Trophoblast cell (in vitro differentiated cells and primary cell): ENCODE results near the gene EXPH5.
"Not testable (repeated sequence)": the region's sequence is repeated elsewhere in the genome, so short reads cannot be mapped to it uniquely, and the experiment has no call there.

Experiments
- DNase-seq, 2 donors: peaks; one replicate each; pipeline ENCODE4 v3.0.0-alpha.2; 2016
- H2AFZ ChIP-seq: 2 replicates; pipeline ENCODE4 v1.6.1; 2013; ENCODE audit warnings: low read length, moderate library complexity, mild to moderate bottlenecking; ENCODE audit not compliant: insufficient read depth, poor library complexity
- H2AK5ac ChIP-seq: 2 replicates; pipeline ENCODE4 v1.6.1; 2013; ENCODE audit warnings: mild to moderate bottlenecking, low read length
- H2BK120ac ChIP-seq: 2 replicates; pipeline ENCODE4 v1.6.1; 2013; ENCODE audit warnings: low read length, mild to moderate bottlenecking, moderate library complexity; ENCODE audit not compliant: insufficient read depth, poor library complexity
- H2BK12ac ChIP-seq: 2 replicates; pipeline ENCODE4 v1.6.1; 2013; ENCODE audit warnings: mild to moderate bottlenecking, low read length, moderate library complexity
- H2BK5ac ChIP-seq: 2 replicates; pipeline ENCODE4 v1.6.1; 2013; ENCODE audit warnings: low read length, low read depth, moderate library complexity, mild to moderate bottlenecking; ENCODE audit not compliant: poor library complexity
- H3K14ac ChIP-seq: 2 replicates; pipeline ENCODE4 v1.6.1; 2013; ENCODE audit warnings: mild to moderate bottlenecking, low read length
- H3K18ac ChIP-seq: 2 replicates; pipeline ENCODE4 v1.6.1; 2013; ENCODE audit warnings: mild to moderate bottlenecking, low read length
- H3K23ac ChIP-seq: 2 replicates; pipeline ENCODE4 v1.6.1; 2013; ENCODE audit warnings: low read length
- H3K27ac ChIP-seq: 2 replicates; pipeline ENCODE4 v1.5.1; 2013; ENCODE audit warnings: low read depth, mild to moderate bottlenecking, inconsistent platforms, low read length, moderate library complexity
- H3K27me3 ChIP-seq: 2 replicates; pipeline ENCODE4 v1.6.1; 2013; ENCODE audit warnings: inconsistent platforms, mild to moderate bottlenecking, low read length, moderate library complexity; ENCODE audit not compliant: insufficient read depth
- H3K36me3 ChIP-seq, 2 experiments: 1 replicate in 1 of 2; 2 replicates in 1 of 2; pipeline ENCODE4 v1.6.1; 2013; ENCODE audit warnings: low read length in 2 of 2, mild to moderate bottlenecking in 2 of 2, moderate library complexity in 1 of 2; ENCODE audit not compliant: insufficient read depth in 2 of 2, control insufficient read depth in 1 of 2
- H3K4ac ChIP-seq: 2 replicates; pipeline ENCODE4 v1.6.1; 2013; ENCODE audit warnings: low read depth, mild to moderate bottlenecking, low read length, moderate library complexity
- H3K4me1 ChIP-seq, 2 experiments: 1 replicate in 1 of 2; 2 replicates in 1 of 2; pipeline ENCODE4 v1.6.1; 2013; ENCODE audit warnings: low read length in 2 of 2, mild to moderate bottlenecking in 2 of 2, moderate library complexity in 1 of 2; ENCODE audit not compliant: insufficient read depth in 2 of 2, control insufficient read depth in 1 of 2
- H3K4me2 ChIP-seq: 2 replicates; pipeline ENCODE4 v1.6.1; 2013; ENCODE audit warnings: inconsistent platforms, mild to moderate bottlenecking, low read length, moderate library complexity
- H3K4me3 ChIP-seq: 2 replicates; pipeline ENCODE4 v1.5.1; 2013; ENCODE audit warnings: mild to moderate bottlenecking, low read depth, low read length, inconsistent platforms
- H3K79me1 ChIP-seq: one replicate; pipeline ENCODE4 v1.6.1; 2013; ENCODE audit warnings: low read length
- H3K79me2 ChIP-seq: 2 replicates; pipeline ENCODE4 v1.6.1; 2013; ENCODE audit warnings: low read length, mild to moderate bottlenecking; ENCODE audit not compliant: control insufficient read depth, insufficient read depth, poor library complexity
- H3K9ac ChIP-seq: 2 replicates; pipeline ENCODE4 v1.6.1; 2013; ENCODE audit warnings: mild to moderate bottlenecking, low read length
- H3K9me3 ChIP-seq: 2 replicates; pipeline ENCODE4 v1.6.1; 2013; ENCODE audit warnings: low read depth, mild to moderate bottlenecking, control low read depth, inconsistent platforms, low read length; ENCODE audit not compliant: insufficient read depth
- H4K12ac ChIP-seq: 2 replicates; pipeline ENCODE4 v1.6.1; 2013; ENCODE audit warnings: low read depth, mild to moderate bottlenecking, low read length, moderate library complexity
- H4K8ac ChIP-seq: 2 replicates; pipeline ENCODE4 v1.6.1; 2013; ENCODE audit warnings: low read depth, mild to moderate bottlenecking, low read length, moderate library complexity
- H4K91ac ChIP-seq: one replicate; pipeline ENCODE4 v1.6.1; 2013; ENCODE audit warnings: low read depth, mild to moderate bottlenecking, low read length, moderate library complexity
- WGBS: extraction: QIAGEN DNeasy Blood & Tissue Kit; methylation state at CpG from one replicate; pipeline ENCODE4 v1.1.7; 2013; ENCODE audit warnings: missing lambda C conversion rate; ENCODE audit not compliant: insufficient read length, insufficient coverage; ENCODE audit errors: extremely low coverage; 5-methylcytosine and 5-hydroxymethylcytosine counted together

The EXPH5 gene

DNA sequence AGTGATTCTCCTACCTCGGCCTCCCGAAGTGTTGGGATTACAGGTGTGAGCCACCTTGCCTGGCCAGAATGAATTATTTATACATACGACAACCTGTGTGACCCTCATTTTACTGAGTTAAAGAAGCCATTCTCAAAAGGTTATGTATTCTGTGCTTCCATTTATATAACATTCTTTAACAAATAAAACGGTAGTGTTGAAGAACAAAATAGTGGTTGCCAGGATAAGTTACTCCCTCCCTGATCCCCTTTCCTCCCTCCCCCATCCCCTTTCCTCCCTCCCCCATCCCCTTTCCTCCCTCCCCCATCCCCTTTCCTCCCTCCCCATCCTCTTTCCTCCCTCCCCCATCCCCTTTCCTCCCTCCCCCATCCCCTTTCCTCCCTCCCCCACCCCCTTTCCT is 7.4 kb downstream of the EXPH5 start:
- not testable (repeated sequence) for H3K4ac ChIP-seq, H3K27ac ChIP-seq, H2BK5ac ChIP-seq, H3K36me3 ChIP-seq, H3K23ac ChIP-seq, H3K4me2 ChIP-seq, H3K27me3 ChIP-seq, H3K14ac ChIP-seq, H2AFZ ChIP-seq, H3K9ac ChIP-seq, H3K18ac ChIP-seq, H4K91ac ChIP-seq, H3K79me2 ChIP-seq, H2BK120ac ChIP-seq, H2BK12ac ChIP-seq, H3K79me1 ChIP-seq, H4K8ac ChIP-seq, H2AK5ac ChIP-seq, H3K9me3 ChIP-seq, H3K4me3 ChIP-seq, DNase-seq, H3K4me1 ChIP-seq, H4K12ac ChIP-seq
- no CpG with 5 or more reads among the region's 4 CpGs for WGBS

DNA sequence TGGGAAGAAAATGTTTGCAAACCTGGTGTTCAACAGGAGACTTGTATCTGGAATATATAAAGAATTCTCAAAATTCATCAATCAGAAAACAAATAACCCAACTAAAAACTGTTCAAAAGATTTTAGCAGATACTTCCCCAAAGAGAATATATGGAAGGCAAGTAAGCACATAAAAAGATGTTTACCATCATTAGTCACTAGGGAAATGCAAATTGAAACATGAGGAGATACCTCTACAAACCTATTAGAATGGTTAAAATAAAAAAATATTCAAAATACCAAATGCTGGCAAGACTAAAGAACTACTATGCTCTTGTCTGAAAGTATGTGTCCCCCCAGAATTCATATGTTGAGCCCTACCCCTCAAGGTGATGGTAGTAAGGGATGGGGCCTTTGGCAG is 8.6 kb downstream of the EXPH5 start:
- Histone ChIP-seq H4K12ac (no peak overlapping the region), H3K9me3 (no peaks in the 10 kb centered on the region), H3K79me1 (no peaks in the 10 kb centered on the region), H3K4me2 (no peak overlapping the region), H3K14ac (no peak overlapping the region), H4K8ac (no peak overlapping the region), H3K36me3 (no peaks in the 10 kb centered on the region), H2AFZ (no peak overlapping the region), H3K23ac (no peak overlapping the region), H3K79me2 (no peaks in the 10 kb centered on the region), H3K4me3 (no peak overlapping the region), H3K18ac (no peak overlapping the region), H3K27me3 (no peaks in the 10 kb centered on the region), H2AK5ac (no peak overlapping the region), H3K27ac (no peak overlapping the region), H2BK12ac (no peak overlapping the region), H2BK120ac (no peak overlapping the region), H3K4me1 (peaks cover 0 to 7% of the 10 kb centered on the region in 2 experiments), H3K9ac (no peak overlapping the region), H4K91ac (no peak overlapping the region), H2BK5ac (no peak overlapping the region), H3K4ac (no peak overlapping the region)
- no peak for DNase-seq

DNA sequence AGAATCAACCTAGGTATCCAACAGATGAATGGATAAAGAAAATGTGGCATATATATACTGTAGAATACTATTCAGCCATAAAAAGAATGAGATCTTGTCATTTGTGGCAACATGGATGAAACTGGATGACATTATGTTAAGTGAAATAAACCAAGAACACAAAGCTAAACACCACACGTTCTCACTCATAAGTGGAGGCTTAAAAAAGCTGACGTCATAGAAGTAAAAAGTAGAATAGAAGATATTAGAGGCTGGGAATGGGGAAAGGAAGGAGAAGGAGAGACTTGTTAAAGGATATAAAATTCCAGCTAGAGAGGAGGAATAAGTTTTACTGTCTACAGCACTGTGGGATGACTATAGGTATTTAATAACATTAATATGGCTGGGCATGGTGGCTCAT is 12.9 kb downstream of the EXPH5 start:
- Histone ChIP-seq H3K4me2 (no peak overlapping the region), H3K9ac (no peak overlapping the region), H3K79me2 (no peaks in the 10 kb centered on the region), H2BK12ac (no peak overlapping the region), H3K4ac (no peak overlapping the region), H2BK120ac (no peak overlapping the region), H4K8ac (no peak overlapping the region), H3K4me3 (no peak overlapping the region), H3K27ac (no peak overlapping the region), H3K14ac (no peak overlapping the region), H3K18ac (no peak overlapping the region), H2BK5ac (no peak overlapping the region), H3K23ac (no peak overlapping the region), H2AFZ (no peak overlapping the region), H2AK5ac (no peak overlapping the region), H4K12ac (no peak overlapping the region), H3K36me3 (no peaks in the 10 kb centered on the region), H3K79me1 (no peaks in the 10 kb centered on the region), H3K9me3 (no peaks in the 10 kb centered on the region), H3K27me3 (no peaks in the 10 kb centered on the region), H3K4me1 (no peaks in the 10 kb centered on the region), H4K91ac (no peak overlapping the region)
- no peak for DNase-seq
- WGBS = no CpG with 5 or more reads among the region's 2 CpGs

DNA sequence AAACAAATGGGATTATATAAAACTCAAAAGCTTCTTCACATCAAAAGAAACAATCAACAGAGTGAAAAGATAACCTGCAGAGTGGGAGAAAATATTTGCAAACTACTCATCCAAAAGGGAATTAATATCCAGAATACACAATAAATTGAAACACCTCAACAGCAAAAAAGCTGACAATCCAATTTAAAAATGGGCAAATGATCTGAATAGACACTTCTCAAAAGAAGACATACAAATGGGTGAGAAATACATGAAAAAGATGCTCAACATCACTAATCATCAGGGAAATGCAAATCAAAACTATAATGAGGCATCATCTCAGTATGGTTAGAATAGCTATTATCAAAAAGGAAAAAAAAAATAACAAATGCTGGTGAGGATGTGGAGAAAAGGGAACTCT is 13.5 kb downstream of the EXPH5 start:
- Histone ChIP-seq H3K14ac (no peak overlapping the region), H3K4ac (no peak overlapping the region), H3K23ac (no peak overlapping the region)

GRCh38 chr11:108576523-108576922 is 17.0 kb downstream of the EXPH5 start:
- H3K79me1 ChIP-seq = peaks cover 2% of the 10 kb centered on the region
- H3K4ac ChIP-seq = no peak overlapping the region
- H4K8ac ChIP-seq = no peak overlapping the region
- H3K27me3 ChIP-seq = no peaks in the 10 kb centered on the region
- no peak overlapping the region for H4K12ac ChIP-seq
- no peak overlapping the region for H3K23ac ChIP-seq
- no peak overlapping the region for H2BK120ac ChIP-seq
- no peaks in the 10 kb centered on the region for H3K79me2 ChIP-seq
- no peak for DNase-seq
- no peak overlapping the region for H3K9ac ChIP-seq
- no peaks in the 10 kb centered on the region for H3K36me3 ChIP-seq
- no peak overlapping the region for H3K14ac ChIP-seq
- no peak overlapping the region for H2BK5ac ChIP-seq
- no CpG with 5 or more reads among the region's 1 CpG for WGBS
- H2BK12ac ChIP-seq = no peak overlapping the region
- no peak overlapping the region for H2AFZ ChIP-seq
- H3K27ac ChIP-seq = no peak overlapping the region
- no peak overlapping the region for H2AK5ac ChIP-seq
- no peak overlapping the region for H3K4me2 ChIP-seq
- no peaks in the 10 kb centered on the region for H3K9me3 ChIP-seq
- H3K18ac ChIP-seq = no peak overlapping the region
- H4K91ac ChIP-seq = no peak overlapping the region
- H3K4me1 ChIP-seq = peaks cover 0 to 1% of the 10 kb centered on the region in 2 experiments
- no peak overlapping the region for H3K4me3 ChIP-seq

More for the DNA sequence above, 13.5 kb downstream of the EXPH5 start:
- no peaks in the 10 kb centered on the region for H3K36me3 ChIP-seq
- H3K4me3 ChIP-seq = no peak overlapping the region
- no peaks in the 10 kb centered on the region for H3K9me3 ChIP-seq
- no peak overlapping the region for H2AK5ac ChIP-seq
- H3K4me1 ChIP-seq = no peaks in the 10 kb centered on the region
- H2BK5ac ChIP-seq = no peak overlapping the region
- no peak overlapping the region for H2AFZ ChIP-seq
- no peaks in the 10 kb centered on the region for H3K27me3 ChIP-seq
- H3K27ac ChIP-seq = no peak overlapping the region
- H3K18ac ChIP-seq = no peak overlapping the region
- DNase-seq = no peak
- H2BK120ac ChIP-seq = no peak overlapping the region
- H3K4me2 ChIP-seq = no peak overlapping the region
- H4K8ac ChIP-seq = no peak overlapping the region
- no peaks in the 10 kb centered on the region for H3K79me1 ChIP-seq
- no peaks in the 10 kb centered on the region for H3K79me2 ChIP-seq
- H3K9ac ChIP-seq = no peak overlapping the region
- H4K91ac ChIP-seq = no peak overlapping the region
- H2BK12ac ChIP-seq = no peak overlapping the region
- H4K12ac ChIP-seq = no peak overlapping the region
